Pons (tissue), 1 donor: ENCODE results near the gene RAB10.
"Not testable (repeated sequence)": the region's sequence is repeated elsewhere in the genome, so short reads cannot be mapped to it uniquely, and the experiment has no call there.

Experiments used
- DNase-seq: peaks from one replicate; pipeline ENCODE4 v3.0.0-alpha.2; 2016; ENCODE audit warnings: low spot score

The RAB10 gene

GRCh38 chr2:26157580-26157979 lies 123.7 kb downstream of the RAB10 start:
- DNase-seq: no peak

GRCh38 chr2:26161926-26162325 lies 128.0 kb downstream of the RAB10 start:
- no peak for DNase-seq

GRCh38 chr2:26162963-26163362 lies 129.1 kb downstream of the RAB10 start:
- no peak for DNase-seq

- DNase-seq: peak; percentile 90
These were observed 130.3 kb downstream of the RAB10 start for GRCh38 chr2:26164231-26164630.

GRCh38 chr2:26164641-26165211 lies 130.8 kb downstream of the RAB10 start:
- no peak for DNase-seq

GRCh38 chr2:26165403-26165802 lies 131.5 kb downstream of the RAB10 start:
- no peak for DNase-seq

- not testable (repeated sequence) for DNase-seq
These were observed 132.7 kb downstream of the RAB10 start for GRCh38 chr2:26166541-26166940.

- DNase-seq: no peak
These were observed 134.9 kb downstream of the RAB10 start for GRCh38 chr2:26168785-26169184.

GRCh38 chr2:26169226-26169625 lies 135.3 kb downstream of the RAB10 start:
- DNase-seq: no peak

- no peak for DNase-seq
These were observed 136.0 kb downstream of the RAB10 start for GRCh38 chr2:26169681-26170414.

GRCh38 chr2:26170795-26171194 lies 136.9 kb downstream of the RAB10 start:
- no peak for DNase-seq

GRCh38 chr2:26172189-26172870 lies 138.4 kb downstream of the RAB10 start:
- no peak for DNase-seq

GRCh38 chr2:26172871-26173775 lies 139.2 kb downstream of the RAB10 start, which contains the start of gene GAREM2:
GAREM2 (plus strand) TSS chr2:26173088; CDS start chr2:26173221, 133 bp downstream.
- no peak for DNase-seq

- peak; percentile 37 for DNase-seq
These were observed 140.0 kb downstream of the RAB10 start for GRCh38 chr2:26173776-26174482.

- no peak for DNase-seq
These were observed 141.0 kb downstream of the RAB10 start for GRCh38 chr2:26174691-26175465.

GRCh38 chr2:26175466-26176278 lies 141.8 kb downstream of the RAB10 start:
- DNase-seq: no peak

- DNase-seq: no peak
These were observed 142.4 kb downstream of the RAB10 start for GRCh38 chr2:26176279-26176615.

- no peak for DNase-seq
These were observed 143.2 kb downstream of the RAB10 start for GRCh38 chr2:26177122-26177521.

GRCh38 chr2:26178246-26178645 lies 144.4 kb downstream of the RAB10 start:
- no peak for DNase-seq
